ENCODE data around the gene HCCS. TPM values are rescaled to one million over a fixed set of nuclear protein-coding genes. Genes with fewer than 3 reads are reported as not detected.

HCCS gene
- total RNA-seq, 1 experiment from 2014 or later, result 29.0 TPM

Other genes with a start within 250 kb of the HCCS start
- not detected in 2 replicates for gene AMELX, start 182.1 kb downstream of the HCCS start, total RNA-seq (2014; rRNA removed; shearing (Covaris generic))